Measurements from ENCODE around the gene PRRT3. TPM values are rescaled to one million over a fixed set of nuclear protein-coding genes. Genes with fewer than 3 reads are reported as not detected.

The PRRT3 gene
- total RNA-seq, 1 experiment from 2014 or later: 0.90 TPM

- POLR2A ChIA-PET (ENCODE audit: unreplicated experiment): interaction anchor here (0.6 kb wide), 6 partner anchors 9 to 181 kb away, joined by 3 to 9 read pairs (median 4); no protein-coding TSS in a partner anchor
These were observed 39.8 kb downstream of the PRRT3 start for GRCh38 chr3:9912294-9912935.

GRCh38 chr3:9911863-9912262, 40.3 kb downstream of the PRRT3 start:
- Histone ChIP-seq H3K9me3 (ENCODE audit: insufficient read depth, low read depth) (no peaks in the 10 kb centered on the region), H3K4me2 (peak overlapping the region; percentile 58), H3K36me3 (ENCODE audit: low read depth) (no peaks in the 10 kb centered on the region), H3K4me3 (no peak overlapping the region), H3K27ac (peak overlapping the region; percentile 63; the same call in 1 of the 2 replicates), H3F3A (ENCODE audit: insufficient read depth, low read depth) (peaks cover 32% of the 10 kb centered on the region), H3K27me3 (ENCODE audit: insufficient read depth, low read depth) (no peaks in the 10 kb centered on the region), H3K4me1 (replicated peaks; ENCODE audit: insufficient read depth) (peaks cover 53% of the 10 kb centered on the region), H2AFZ (no peak overlapping the region), H3K79me2 (ENCODE audit: low read depth) (no peaks in the 10 kb centered on the region), H3K9me2 (ENCODE audit: insufficient read depth) (no peaks in the 10 kb centered on the region), H4K20me1 (ENCODE audit: insufficient read depth) (no peaks in the 10 kb centered on the region)
- peak in 1 of 2 experiments; percentile 41 for DNase-seq
- CTCF ChIA-PET: interaction anchor here (0.5 to 0.8 kb wide), 2 partner anchors 14 to 34 kb away, joined by 3 read pairs; no protein-coding TSS in a partner anchor
- no peak for TF ChIP-seq CTCF (conservative IDR thresholded peaks at IDR 0.05)
- no peak for TF ChIP-seq EZH2 (IDR thresholded peaks at IDR 0.05; ENCODE audit: low read depth)
- intact Hi-C loops (cut with micrococcal nuclease; ENCODE audit: unreplicated experiment): no loop called here
- POLR2A ChIA-PET (ENCODE audit: unreplicated experiment): interaction anchor here (0.6 kb wide), 4 partner anchors 9 to 136 kb away, joined by 3 to 9 read pairs (median 4); no protein-coding TSS in a partner anchor
- no TSS peak for BruUV-seq (replicated peaks)

More at GRCh38 chr3:9912294-9912935, 39.8 kb downstream of the PRRT3 start:
- intact Hi-C loops (cut with micrococcal nuclease; ENCODE audit: unreplicated experiment): no loop called here
- Histone ChIP-seq H3K4me3 (no peak overlapping the region), H3F3A (ENCODE audit: insufficient read depth, low read depth) (peaks cover 32% of the 10 kb centered on the region), H3K79me2 (ENCODE audit: low read depth) (no peaks in the 10 kb centered on the region), H3K4me1 (replicated peaks; ENCODE audit: insufficient read depth) (peaks cover 54% of the 10 kb centered on the region), H4K20me1 (ENCODE audit: insufficient read depth) (no peaks in the 10 kb centered on the region), H3K36me3 (ENCODE audit: low read depth) (no peaks in the 10 kb centered on the region), H2AFZ (no peak overlapping the region), H3K4me2 (peak overlapping the region; percentile 58), H3K9me3 (ENCODE audit: insufficient read depth, low read depth) (no peaks in the 10 kb centered on the region), H3K27ac (peak overlapping the region; percentile 63), H3K9me2 (ENCODE audit: insufficient read depth) (no peaks in the 10 kb centered on the region), H3K27me3 (ENCODE audit: insufficient read depth, low read depth) (no peaks in the 10 kb centered on the region)
- peak in 1 of 2 experiments; percentile 92 for DNase-seq
- CTCF ChIA-PET: interaction anchor here (0.8 kb wide), 1 partner anchor 15 kb away, joined by 3 read pairs; no protein-coding TSS in a partner anchor
- BruUV-seq (replicated peaks): no TSS peak
- TF ChIP-seq EZH2 (IDR thresholded peaks at IDR 0.05; ENCODE audit: low read depth) (no peak), CTCF (conservative IDR thresholded peaks at IDR 0.05) (no peak)

- Histone ChIP-seq H4K20me1 (ENCODE audit: insufficient read depth) (no peaks in the 10 kb centered on the region), H3K79me2 (ENCODE audit: low read depth) (no peaks in the 10 kb centered on the region), H3K36me3 (ENCODE audit: low read depth) (0 out of 2 replicates have a peak, but pooled peaks cover 3% of the 10 kb centered on the region), H3K4me2 (no peak overlapping the region), H3K9me2 (ENCODE audit: insufficient read depth) (no peaks in the 10 kb centered on the region), H3K27ac (no peak overlapping the region), H3K9me3 (ENCODE audit: insufficient read depth, low read depth) (no peaks in the 10 kb centered on the region), H3F3A (ENCODE audit: insufficient read depth, low read depth) (peaks cover 32% of the 10 kb centered on the region), H2AFZ (no peak overlapping the region), H3K4me1 (replicated peaks; ENCODE audit: insufficient read depth) (peaks cover 47% of the 10 kb centered on the region), H3K4me3 (no peak overlapping the region), H3K27me3 (ENCODE audit: insufficient read depth, low read depth) (no peaks in the 10 kb centered on the region)
- ChIA-PET CTCF (no interaction called here), POLR2A (ENCODE audit: unreplicated experiment) (no interaction called here)
- intact Hi-C loops (cut with micrococcal nuclease; ENCODE audit: unreplicated experiment): no loop called here
- TF ChIP-seq CTCF (conservative IDR thresholded peaks at IDR 0.05) (no peak), EZH2 (IDR thresholded peaks at IDR 0.05; ENCODE audit: low read depth) (no peak)
- no peak for DNase-seq
- BruUV-seq (replicated peaks): no TSS peak
These were observed 42.8 kb downstream of the PRRT3 start for GRCh38 chr3:9909221-9910013.

Data from PC-9 (cell line).